ENCODE results near the gene NTRK3.

Gene NTRK3

DNA sequence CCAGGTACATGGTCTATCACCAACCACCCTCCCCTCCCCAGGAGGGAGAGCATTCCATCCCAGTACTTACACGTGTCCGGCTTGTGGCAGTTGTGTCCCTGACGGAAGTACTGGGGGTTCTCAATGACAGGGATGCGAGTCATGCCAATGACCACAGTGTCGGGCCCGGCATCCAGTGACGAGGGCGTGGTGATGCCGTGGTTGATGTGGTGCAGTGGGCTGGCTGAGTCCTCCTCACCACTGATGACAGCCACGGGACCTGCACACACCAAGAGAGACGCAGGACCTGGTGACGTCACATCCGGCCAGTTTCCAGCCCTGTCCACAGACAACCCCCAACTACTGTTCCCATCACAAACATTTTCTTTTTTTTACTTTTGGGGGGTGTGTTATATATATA is 223.8 kb downstream of the NTRK3 start:
- TF ChIP-seq TAF1 (IDR thresholded peaks at IDR 0.05; ENCODE audit: borderline replicate concordance, insufficient read depth, low read length), result no peak
- TF ChIP-seq SIN3A (IDR thresholded peaks at IDR 0.05; ENCODE audit: borderline replicate concordance, insufficient read depth, low read length), result no peak
- no peak for TF ChIP-seq FOXP2 (optimal IDR thresholded peaks at IDR 0.05; ENCODE audit: borderline replicate concordance, extremely low read depth, extremely low read length, insufficient read depth)
- TF ChIP-seq POLR2AphosphoS5 (IDR thresholded peaks at IDR 0.05; ENCODE audit: low read depth, low read length), result no peak
- TF ChIP-seq, protein P1, sequence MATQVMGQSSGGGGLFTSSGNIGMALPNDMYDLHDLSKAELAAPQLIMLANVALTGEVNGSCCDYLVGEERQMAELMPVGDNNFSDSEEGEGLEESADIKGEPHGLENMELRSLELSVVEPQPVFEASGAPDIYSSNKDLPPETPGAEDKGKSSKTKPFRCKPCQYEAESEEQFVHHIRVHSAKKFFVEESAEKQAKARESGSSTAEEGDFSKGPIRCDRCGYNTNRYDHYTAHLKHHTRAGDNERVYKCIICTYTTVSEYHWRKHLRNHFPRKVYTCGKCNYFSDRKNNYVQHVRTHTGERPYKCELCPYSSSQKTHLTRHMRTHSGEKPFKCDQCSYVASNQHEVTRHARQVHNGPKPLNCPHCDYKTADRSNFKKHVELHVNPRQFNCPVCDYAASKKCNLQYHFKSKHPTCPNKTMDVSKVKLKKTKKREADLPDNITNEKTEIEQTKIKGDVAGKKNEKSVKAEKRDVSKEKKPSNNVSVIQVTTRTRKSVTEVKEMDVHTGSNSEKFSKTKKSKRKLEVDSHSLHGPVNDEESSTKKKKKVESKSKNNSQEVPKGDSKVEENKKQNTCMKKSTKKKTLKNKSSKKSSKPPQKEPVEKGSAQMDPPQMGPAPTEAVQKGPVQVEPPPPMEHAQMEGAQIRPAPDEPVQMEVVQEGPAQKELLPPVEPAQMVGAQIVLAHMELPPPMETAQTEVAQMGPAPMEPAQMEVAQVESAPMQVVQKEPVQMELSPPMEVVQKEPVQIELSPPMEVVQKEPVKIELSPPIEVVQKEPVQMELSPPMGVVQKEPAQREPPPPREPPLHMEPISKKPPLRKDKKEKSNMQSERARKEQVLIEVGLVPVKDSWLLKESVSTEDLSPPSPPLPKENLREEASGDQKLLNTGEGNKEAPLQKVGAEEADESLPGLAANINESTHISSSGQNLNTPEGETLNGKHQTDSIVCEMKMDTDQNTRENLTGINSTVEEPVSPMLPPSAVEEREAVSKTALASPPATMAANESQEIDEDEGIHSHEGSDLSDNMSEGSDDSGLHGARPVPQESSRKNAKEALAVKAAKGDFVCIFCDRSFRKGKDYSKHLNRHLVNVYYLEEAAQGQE (IDR thresholded peaks at IDR 0.05; ENCODE audit: insufficient read depth in 1 of 2, low read depth in 2 of 2, low read length in 2 of 2), result no peak

DNA sequence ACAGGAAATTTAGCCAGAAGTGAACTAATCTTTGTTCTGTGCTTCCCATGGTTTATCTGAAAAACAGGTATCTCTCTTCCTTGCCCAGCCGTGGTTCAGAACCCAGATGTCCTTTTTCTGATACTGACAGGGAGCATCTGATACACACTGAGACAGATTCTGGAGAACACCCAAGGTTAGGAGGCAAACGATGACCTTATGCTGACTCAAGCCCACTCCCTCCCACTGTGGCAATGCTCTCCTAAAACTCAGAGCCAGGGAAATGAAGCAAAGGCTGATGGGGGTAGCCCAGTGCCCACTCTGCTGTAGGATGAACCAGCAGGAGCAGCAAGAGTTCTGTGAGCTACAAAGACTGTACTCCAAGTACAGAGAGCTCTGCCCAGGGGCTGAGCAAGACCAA is 225.1 kb downstream of the NTRK3 start:
- TF ChIP-seq SIN3A (IDR thresholded peaks at IDR 0.05; ENCODE audit: borderline replicate concordance, insufficient read depth, low read length) (no peak), TAF1 (IDR thresholded peaks at IDR 0.05; ENCODE audit: borderline replicate concordance, insufficient read depth, low read length) (no peak), FOXP2 (optimal IDR thresholded peaks at IDR 0.05; ENCODE audit: borderline replicate concordance, extremely low read depth, extremely low read length, insufficient read depth) (no peak), POLR2AphosphoS5 (IDR thresholded peaks at IDR 0.05; ENCODE audit: low read depth, low read length) (no peak)
- TF ChIP-seq, protein P1 (IDR thresholded peaks at IDR 0.05; ENCODE audit: insufficient read depth in 1 of 2, low read depth in 2 of 2, low read length in 2 of 2), result no peak

DNA sequence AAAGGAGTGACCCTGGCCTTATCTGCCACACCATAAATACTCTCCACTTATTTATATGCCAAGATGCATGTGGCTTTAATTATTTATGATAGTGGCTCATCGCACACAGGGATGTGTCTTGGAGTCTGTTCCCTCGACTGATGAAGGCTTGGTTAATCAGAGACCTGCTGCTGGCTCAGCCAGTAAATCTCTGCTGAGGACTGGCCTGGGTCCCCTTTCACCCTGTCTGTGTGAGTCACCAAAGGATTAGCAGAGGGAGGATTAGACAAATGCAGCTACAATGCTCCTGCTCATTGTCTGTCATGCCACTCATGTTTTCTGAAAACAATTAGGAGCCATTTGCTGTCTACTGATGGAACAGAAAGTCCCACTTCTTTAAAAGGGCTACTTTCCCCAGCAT is 226.8 kb downstream of the NTRK3 start:
- TF ChIP-seq POLR2AphosphoS5 (IDR thresholded peaks at IDR 0.05; ENCODE audit: low read depth, low read length) (no peak), FOXP2 (optimal IDR thresholded peaks at IDR 0.05; ENCODE audit: borderline replicate concordance, extremely low read depth, extremely low read length, insufficient read depth) (no peak), TAF1 (IDR thresholded peaks at IDR 0.05; ENCODE audit: borderline replicate concordance, insufficient read depth, low read length) (no peak), SIN3A (IDR thresholded peaks at IDR 0.05; ENCODE audit: borderline replicate concordance, insufficient read depth, low read length) (no peak)
- TF ChIP-seq, protein P1 (IDR thresholded peaks at IDR 0.05; ENCODE audit: insufficient read depth in 1 of 2, low read depth in 2 of 2, low read length in 2 of 2), result no peak

DNA sequence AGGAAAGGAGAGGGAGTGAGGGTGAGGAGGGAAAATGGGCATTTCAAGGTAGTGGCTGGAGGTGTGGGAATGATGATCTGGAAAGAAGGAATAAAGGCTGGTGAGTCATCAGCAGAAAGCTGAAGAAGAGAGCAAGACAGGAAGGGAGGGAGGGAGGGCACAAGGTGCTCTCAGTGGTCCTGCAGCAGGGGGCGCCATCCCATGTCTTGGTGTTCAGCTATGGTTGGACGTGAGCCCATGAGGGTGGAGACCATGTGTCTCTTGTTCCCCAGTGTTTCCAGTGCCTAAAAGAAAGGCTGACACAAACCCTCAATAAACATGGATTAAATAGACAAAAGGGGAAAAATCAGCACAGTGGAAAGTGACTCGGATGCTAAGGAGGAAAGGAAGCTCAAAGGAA is 228.5 kb downstream of the NTRK3 start:
- TF ChIP-seq TAF1 (IDR thresholded peaks at IDR 0.05; ENCODE audit: borderline replicate concordance, insufficient read depth, low read length) (no peak), SIN3A (IDR thresholded peaks at IDR 0.05; ENCODE audit: borderline replicate concordance, insufficient read depth, low read length) (no peak), POLR2AphosphoS5 (IDR thresholded peaks at IDR 0.05; ENCODE audit: low read depth, low read length) (no peak), FOXP2 (optimal IDR thresholded peaks at IDR 0.05; ENCODE audit: borderline replicate concordance, extremely low read depth, extremely low read length, insufficient read depth) (no peak)
- TF ChIP-seq, protein P1 (IDR thresholded peaks at IDR 0.05; ENCODE audit: insufficient read depth in 1 of 2, low read depth in 2 of 2, low read length in 2 of 2), result no peak

DNA sequence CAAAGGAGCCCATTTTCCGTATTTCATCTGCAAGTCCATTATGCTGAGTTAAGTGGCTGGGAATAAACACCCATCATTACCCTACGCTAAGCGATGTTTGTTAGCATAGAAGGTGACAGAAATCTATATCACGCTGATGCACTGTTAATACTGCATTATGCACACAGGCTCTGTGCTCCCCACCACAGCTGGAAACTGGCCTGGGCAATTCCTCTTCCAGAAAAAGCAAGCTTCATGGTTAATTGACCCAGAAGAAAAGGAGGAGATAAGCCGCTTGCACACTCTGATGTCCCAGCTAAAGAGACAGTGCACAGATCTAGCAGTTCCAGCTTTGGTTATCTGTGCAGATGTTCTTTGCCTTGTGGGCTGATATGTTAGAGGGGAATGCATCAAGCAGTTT is 232.6 kb downstream of the NTRK3 start:
- TF ChIP-seq, protein P1 (IDR thresholded peaks at IDR 0.05; ENCODE audit: insufficient read depth in 1 of 2, low read depth in 2 of 2, low read length in 2 of 2), result no peak
- no peak for TF ChIP-seq FOXP2 (optimal IDR thresholded peaks at IDR 0.05; ENCODE audit: borderline replicate concordance, extremely low read depth, extremely low read length, insufficient read depth)
- no peak for TF ChIP-seq TAF1 (IDR thresholded peaks at IDR 0.05; ENCODE audit: borderline replicate concordance, insufficient read depth, low read length)
- TF ChIP-seq POLR2AphosphoS5 (IDR thresholded peaks at IDR 0.05; ENCODE audit: low read depth, low read length), result no peak
- no peak for TF ChIP-seq SIN3A (IDR thresholded peaks at IDR 0.05; ENCODE audit: borderline replicate concordance, insufficient read depth, low read length)

Measured in PFSK-1 (cell line).